ENCODE results near the gene SLC66A1.
"Not testable (repeated sequence)": the region's sequence is repeated elsewhere in the genome, so short reads cannot be mapped to it uniquely, and the experiment has no call there.

SLC66A1 gene, protein sequence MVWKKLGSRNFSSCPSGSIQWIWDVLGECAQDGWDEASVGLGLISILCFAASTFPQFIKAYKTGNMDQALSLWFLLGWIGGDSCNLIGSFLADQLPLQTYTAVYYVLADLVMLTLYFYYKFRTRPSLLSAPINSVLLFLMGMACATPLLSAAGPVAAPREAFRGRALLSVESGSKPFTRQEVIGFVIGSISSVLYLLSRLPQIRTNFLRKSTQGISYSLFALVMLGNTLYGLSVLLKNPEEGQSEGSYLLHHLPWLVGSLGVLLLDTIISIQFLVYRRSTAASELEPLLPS

DNA sequence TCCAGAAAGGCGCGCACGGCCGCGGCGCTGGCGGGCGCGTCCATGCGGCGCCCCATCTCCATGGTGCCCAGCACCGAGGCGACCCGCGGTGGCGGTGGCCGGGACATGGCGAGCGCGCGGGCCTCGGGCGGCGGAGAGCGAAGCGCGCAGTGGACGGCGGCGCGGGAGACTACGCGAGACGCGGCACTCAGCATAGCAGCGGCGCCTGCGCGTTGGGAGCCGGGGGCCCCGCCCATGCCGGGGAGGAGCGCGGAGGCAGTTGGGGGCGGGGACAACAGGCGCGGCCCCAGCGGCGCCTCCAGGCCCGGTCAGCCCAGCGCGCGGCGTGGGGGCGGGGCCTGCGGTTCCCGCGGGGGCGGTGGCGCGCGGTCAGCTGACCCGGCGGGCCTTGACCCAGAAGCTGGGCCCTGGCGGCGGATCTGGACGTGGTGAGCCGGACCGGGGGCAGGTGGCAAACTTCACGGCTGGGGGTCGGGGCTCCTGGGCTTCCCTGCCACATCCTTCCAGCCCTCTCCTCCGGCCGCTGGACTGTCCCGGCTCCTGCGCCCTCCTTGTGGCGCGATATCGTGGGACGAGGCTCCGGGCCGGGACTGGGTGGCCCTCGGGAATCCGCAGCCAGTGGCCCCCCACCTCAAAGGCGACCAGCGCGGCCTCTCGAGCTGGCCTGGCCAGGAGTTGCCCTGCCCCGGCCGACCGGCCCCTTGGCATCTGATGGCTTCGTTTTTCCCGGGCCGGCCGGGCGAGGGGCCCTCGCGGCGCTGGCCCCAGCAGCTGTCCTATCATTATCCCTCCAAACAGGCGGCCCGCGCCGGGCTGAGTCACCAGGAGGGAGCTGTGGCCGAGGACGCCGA, at the start of gene SLC66A1, which contains the start of gene AKR7A2:
Gene SLC66A1, plus strand, starts transcription at position 396 of the 851 bp plus-strand sequence. CDS start 5,352 bp downstream, outside the sequence.
Gene AKR7A2, minus strand, starts transcription at position 214 of the 851 bp plus-strand sequence. Its CDS starts 20 bp downstream, at position 194.
- H4K20me1 ChIP-seq, result peaks cover 56% of the 10 kb centered on the region
- H3K4me2 ChIP-seq, result peak within 1 kb of the TSS; percentile 99
- peak within 1 kb of the TSS; percentile 96 for H3K9ac ChIP-seq
- peaks cover 22% of the 10 kb centered on the region for H3K36me3 ChIP-seq
- H3K9me3 ChIP-seq, result no peaks in the 10 kb centered on the region
- H3K4me3 ChIP-seq, result peak within 1 kb of the TSS; percentile 97
- no peaks in the 10 kb centered on the region for H3K27me3 ChIP-seq
- H3K4me1 ChIP-seq, result peaks cover 74% of the 10 kb centered on the region
- H3K27ac ChIP-seq, result peak within 1 kb of the TSS; percentile 92
- no peak for TF ChIP-seq Cebpa-rat (IDR thresholded peaks at IDR 0.05)

DNA sequence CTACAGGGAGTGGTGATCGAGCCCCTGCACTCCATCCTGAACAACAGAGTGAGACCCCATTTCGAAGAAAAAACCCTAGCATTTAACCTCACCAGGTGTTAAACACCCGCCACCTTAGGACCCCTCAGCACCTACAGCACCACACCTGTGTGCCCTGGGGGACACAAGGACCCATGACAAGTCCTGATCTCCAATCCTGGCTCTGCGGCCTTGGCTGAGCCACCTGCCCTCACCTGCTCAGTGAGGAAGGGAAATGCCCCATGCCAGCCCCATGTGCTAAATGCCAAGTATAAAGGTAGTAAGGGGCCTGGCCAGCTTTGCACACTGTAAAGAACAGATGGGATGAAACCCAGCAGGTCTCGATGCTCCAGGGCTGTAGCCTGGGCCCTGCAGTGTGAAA, 49.4 kb upstream of the SLC66A1 start:
- no peak for TF ChIP-seq Cebpa-rat (IDR thresholded peaks at IDR 0.05)
- Histone ChIP-seq H3K9ac (no peak overlapping the region), H3K9me3 (no peaks in the 10 kb centered on the region)

DNA sequence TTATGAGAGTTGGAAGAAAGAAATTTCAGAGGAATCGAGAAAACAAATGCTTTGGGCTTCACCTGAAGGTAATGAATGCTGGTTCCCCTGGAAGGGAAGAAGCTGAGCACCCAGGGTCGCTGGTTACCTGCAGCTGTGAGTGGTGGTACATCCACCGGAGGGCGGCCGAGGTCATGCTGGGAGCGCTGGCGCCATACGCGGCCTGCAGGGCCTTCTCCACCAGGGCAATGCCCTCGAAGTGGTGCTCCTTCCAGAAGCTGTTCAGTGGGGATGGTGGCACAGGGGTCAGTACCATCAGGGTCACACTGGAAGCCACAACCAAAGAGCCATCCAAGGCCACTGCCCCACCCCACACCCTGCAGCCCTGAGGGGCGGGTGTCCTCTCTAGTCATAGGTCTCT, 43.7 kb upstream of the SLC66A1 start:
- H3K27ac ChIP-seq, result no peak overlapping the region
- H3K9me3 ChIP-seq, result peaks cover under 1% of the 10 kb centered on the region; the same call in 1 of the 2 replicates

More for the DNA sequence above, 49.4 kb upstream of the SLC66A1 start:
- no peak overlapping the region for H3K27ac ChIP-seq
- no peak overlapping the region for H3K4me3 ChIP-seq
- no peaks in the 10 kb centered on the region for H3K4me1 ChIP-seq
- no peak overlapping the region for H3K4me2 ChIP-seq
- H3K36me3 ChIP-seq, result peaks cover 46% of the 10 kb centered on the region
- H3K27me3 ChIP-seq, result no peaks in the 10 kb centered on the region
- H4K20me1 ChIP-seq, result peaks cover 27% of the 10 kb centered on the region

DNA sequence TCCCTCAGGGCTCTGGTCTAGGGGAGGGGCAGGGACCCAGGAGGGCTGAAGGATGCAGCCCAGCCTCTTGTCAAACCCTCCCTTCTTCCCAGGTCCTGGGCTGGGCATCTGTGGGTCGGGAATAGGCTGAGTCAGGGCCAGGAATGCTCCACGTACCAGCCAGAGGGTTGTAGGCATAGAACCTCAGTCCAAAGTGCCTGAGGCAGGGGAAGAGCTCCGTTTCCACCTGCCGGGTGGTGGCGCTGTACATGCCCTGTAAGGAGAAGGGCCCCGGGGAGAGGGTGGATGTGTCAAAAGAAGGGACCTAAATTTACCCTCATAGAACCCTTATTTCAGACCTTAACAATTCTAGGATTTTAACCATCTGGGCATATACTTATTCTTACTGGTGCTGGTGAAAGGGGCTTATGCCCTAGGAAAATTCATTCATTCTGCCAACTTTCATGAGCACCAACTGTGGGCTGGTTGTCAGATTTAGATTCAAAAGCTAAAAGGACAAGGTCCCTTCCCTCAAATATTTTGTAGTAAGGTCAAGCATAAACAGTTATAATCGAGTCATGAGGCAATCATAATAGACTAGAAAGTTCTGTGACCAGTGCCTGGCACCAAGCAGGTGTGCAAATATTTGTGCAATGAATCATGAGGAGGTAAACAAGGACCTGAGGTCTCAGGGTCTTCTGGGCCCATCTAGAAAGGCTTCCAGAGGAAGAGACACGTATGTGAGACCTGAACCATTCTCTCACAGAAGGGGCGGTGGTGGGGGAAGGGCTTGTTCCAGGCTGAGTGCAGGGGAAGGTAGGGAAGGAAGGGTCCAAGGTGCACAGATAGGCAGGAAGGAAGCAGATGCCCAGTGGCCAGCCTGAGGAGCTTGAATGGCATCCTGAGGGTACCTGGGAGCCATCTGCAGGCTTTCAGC, 42.4 kb upstream of the SLC66A1 start:
- not testable (repeated sequence) for H3K27me3 ChIP-seq, H3K9ac ChIP-seq, H3K4me3 ChIP-seq, H3K36me3 ChIP-seq, H4K20me1 ChIP-seq, H3K27ac ChIP-seq, H3K4me2 ChIP-seq, H3K4me1 ChIP-seq
- peaks cover 12% of the 10 kb centered on the region for H3K9me3 ChIP-seq

More for the DNA sequence above, 43.7 kb upstream of the SLC66A1 start:
- H3K4me1 ChIP-seq, result no peaks in the 10 kb centered on the region
- no peak overlapping the region for H3K4me3 ChIP-seq
- H3K36me3 ChIP-seq, result 0 out of 2 replicates have a peak, but pooled peaks cover 4% of the 10 kb centered on the region
- H3K27me3 ChIP-seq, result no peaks in the 10 kb centered on the region
- no peak for TF ChIP-seq Cebpa-rat (IDR thresholded peaks at IDR 0.05)
- H3K4me2 ChIP-seq, result no peak overlapping the region
- no peaks in the 10 kb centered on the region for H4K20me1 ChIP-seq
- no peak overlapping the region for H3K9ac ChIP-seq

DNA sequence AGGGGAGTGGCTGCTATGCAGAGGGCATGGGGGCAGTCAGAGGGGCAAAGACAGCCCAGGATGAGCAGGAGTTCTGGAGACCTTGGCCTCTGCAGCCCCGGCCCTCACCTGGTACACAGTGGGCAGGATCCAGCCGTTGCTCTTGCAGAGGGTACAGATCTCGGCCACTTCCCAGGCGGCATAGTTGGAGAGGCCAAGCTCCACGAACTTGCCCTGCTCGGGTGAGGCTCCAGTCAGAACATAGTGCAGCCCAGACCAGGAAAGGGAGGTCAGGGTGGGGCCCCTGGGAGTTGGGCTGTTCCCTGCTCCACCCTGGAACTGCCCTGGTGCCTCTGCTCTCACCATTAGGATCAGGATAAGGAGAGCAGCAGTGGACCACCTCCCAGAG, 41.8 kb upstream of the SLC66A1 start:
- H4K20me1 ChIP-seq, H3K27ac ChIP-seq, H3K4me3 ChIP-seq, H3K4me2 ChIP-seq, H3K4me1 ChIP-seq, H3K36me3 ChIP-seq, H3K27me3 ChIP-seq, H3K9ac ChIP-seq: not testable (repeated sequence)
- peaks cover 18% of the 10 kb centered on the region for H3K9me3 ChIP-seq

DNA sequence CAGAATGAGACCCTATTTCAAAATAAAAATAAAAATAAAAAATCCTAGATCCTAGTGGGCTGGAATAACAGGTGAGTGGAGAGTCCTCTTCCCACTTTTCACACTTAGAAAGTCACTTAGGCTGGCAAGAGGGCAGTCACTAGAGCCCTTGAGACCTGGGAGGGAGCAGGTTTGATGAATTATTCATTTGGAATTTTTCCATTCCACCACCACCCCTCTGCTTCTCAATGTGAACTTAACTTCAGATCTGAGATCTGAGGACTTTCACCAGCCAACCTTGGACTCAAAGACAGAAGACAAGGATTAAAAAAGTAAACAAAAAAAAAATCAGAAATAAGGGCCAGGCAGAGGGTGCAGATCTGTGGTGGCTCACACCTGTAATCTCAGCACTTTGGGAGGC, 40.1 kb upstream of the SLC66A1 start:
- Histone ChIP-seq H3K27me3 (no peaks in the 10 kb centered on the region), H3K9ac (no peak overlapping the region), H3K4me2 (no peak overlapping the region), H3K4me1 (no peaks in the 10 kb centered on the region), H3K27ac (no peak overlapping the region), H4K20me1 (no peaks in the 10 kb centered on the region), H3K9me3 (peaks cover 21% of the 10 kb centered on the region), H3K4me3 (no peak overlapping the region), H3K36me3 (no peaks in the 10 kb centered on the region)
- TF ChIP-seq Cebpa-rat (IDR thresholded peaks at IDR 0.05), result no peak

DNA sequence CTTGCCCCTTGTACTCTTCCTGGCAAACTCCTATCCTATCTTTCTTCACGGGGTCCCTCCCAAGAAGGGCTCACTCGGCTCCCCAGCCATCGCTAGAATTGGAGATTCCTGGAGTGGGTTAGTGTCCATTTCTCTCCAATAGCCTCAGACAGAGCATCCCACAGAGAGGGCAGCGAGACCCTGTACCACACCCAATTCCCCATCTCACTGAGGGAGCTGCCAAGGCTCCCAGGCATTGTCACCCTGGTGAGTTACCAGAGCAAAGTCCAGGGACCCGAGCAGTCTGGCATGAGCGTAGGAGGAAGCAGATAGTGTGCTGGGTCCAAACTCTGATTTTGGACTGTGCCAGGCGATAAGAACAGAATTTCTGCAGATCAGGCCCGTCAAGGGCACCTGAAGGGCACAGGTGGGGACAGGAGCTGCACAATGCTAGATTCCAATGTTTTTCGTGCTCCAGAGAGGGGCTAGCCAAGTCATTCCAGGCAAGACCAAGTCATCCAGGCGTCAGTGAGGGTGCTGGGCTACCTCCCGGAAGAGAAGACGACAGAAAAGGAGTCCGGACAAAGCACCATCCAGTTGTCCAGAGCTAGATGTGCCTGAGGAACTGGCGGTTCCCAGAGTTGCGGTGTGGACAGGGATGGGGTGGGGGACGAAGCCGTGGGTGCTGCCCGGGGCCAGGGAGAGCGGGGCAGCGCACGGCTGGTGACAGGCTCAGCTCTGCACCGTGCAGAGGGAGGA, 38.9 kb upstream of the SLC66A1 start:
- Histone ChIP-seq H3K4me1 (no peaks in the 10 kb centered on the region), H3K9me3 (peaks cover 21% of the 10 kb centered on the region), H3K27me3 (no peaks in the 10 kb centered on the region), H3K27ac (no peak overlapping the region), H4K20me1 (no peaks in the 10 kb centered on the region), H3K4me2 (no peak overlapping the region), H3K9ac (no peak overlapping the region), H3K36me3 (no peaks in the 10 kb centered on the region), H3K4me3 (no peak overlapping the region)
- no peak for TF ChIP-seq Cebpa-rat (IDR thresholded peaks at IDR 0.05)

DNA sequence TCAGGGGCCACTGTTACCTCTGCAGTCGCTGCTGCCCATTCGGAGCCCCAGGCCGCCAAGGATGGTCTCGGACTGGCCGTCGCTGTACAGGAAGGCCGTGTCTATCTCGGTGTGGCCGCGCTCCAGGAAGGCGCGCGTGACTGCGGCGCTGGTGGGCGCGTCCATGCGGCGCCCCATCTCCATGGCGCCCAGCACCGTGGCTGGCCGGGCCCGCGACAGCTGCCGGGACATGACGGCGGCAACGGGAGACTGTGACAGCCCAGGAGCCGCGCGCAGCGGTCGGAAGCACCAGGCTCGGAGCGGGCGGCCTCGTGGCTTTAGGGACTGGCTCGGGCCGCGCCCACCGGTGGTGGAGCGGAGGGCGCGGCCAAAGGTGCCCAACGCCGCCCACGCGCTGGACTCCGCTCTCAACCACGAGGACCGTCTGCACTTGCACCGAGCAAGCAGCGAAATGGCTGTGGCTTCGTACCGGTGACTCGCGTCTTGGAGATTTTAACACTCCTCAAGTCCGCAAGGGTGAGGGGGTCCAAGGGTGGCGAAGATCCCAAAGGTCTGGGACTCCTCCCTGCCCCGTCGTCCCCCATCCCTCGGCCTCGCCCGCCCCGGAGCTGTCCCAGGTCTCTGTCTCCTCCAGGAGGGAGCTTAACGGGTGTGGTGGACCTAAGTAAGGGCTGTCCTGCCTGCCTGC, 38.1 kb upstream of the SLC66A1 start:
- H3K27ac ChIP-seq, H3K4me1 ChIP-seq, H3K4me3 ChIP-seq, H3K27me3 ChIP-seq, H4K20me1 ChIP-seq, H3K36me3 ChIP-seq, H3K9ac ChIP-seq, H3K4me2 ChIP-seq: not testable (repeated sequence)
- peaks cover 21% of the 10 kb centered on the region for H3K9me3 ChIP-seq
